A673 (cell line): ENCODE data around the gene PTGES2. TPM values are rescaled to one million over a fixed set of nuclear protein-coding genes. Genes with fewer than 3 reads are reported as not detected.

Experiments
- BruUV-seq: library from RNA; stranded (reverse); fragments of 400-500 nt; replicated peaks from 2 replicates; lab custom pipeline; 2021; lab: Mats Ljungman, UMichigan
- CTCF ChIA-PET: fragments of 300-600 bp; sonication (Branson Sonifier 250); formaldehyde crosslinking; loops from one replicate; lab custom pipeline; 2022; ENCODE audit warnings: antibody characterized with exemption; lab: Charles Lee
- POLR2A ChIA-PET: fragments of 300-600 bp; sonication (Branson Sonifier 250); formaldehyde crosslinking; loops from one replicate; lab custom pipeline; 2022; ENCODE audit warnings: antibody characterized with exemption; ENCODE audit not compliant: low non-redundant PET; lab: Charles Lee
- DNase-seq: peaks from one replicate; pipeline ENCODE4 v3.0.0-alpha.2; 2015; ENCODE audit warnings: low spot score
- H3K27ac ChIP-seq: fragments of 200-600 bp; sonication (generic); 2 replicates; pipeline ENCODE4 v1.5.1; 2016; ENCODE audit warnings: mixed run types, low read depth, mild to moderate bottlenecking, mixed read lengths, antibody characterized with exemption, low read length; ENCODE audit not compliant: poor library complexity, severe bottlenecking
- H3K27me3 ChIP-seq: fragments of 200-600 bp; sonication (generic); replicated peaks from 2 replicates; pipeline ENCODE4 v1.6.1; 2017; ENCODE audit warnings: mixed run types, low read depth, mild to moderate bottlenecking, mixed read lengths, antibody characterized with exemption, low read length; ENCODE audit not compliant: insufficient read depth, poor library complexity
- H3K36me3 ChIP-seq: fragments of 200-600 bp; sonication (generic); 2 replicates; pipeline ENCODE4 v1.6.1; 2016; ENCODE audit warnings: mixed run types, mild to moderate bottlenecking, mixed read lengths, antibody characterized with exemption, low read length; ENCODE audit not compliant: insufficient read depth, poor library complexity, severe bottlenecking
- H3K4me1 ChIP-seq: fragments of 200-600 bp; sonication (generic); 2 replicates; pipeline ENCODE4 v1.6.1; 2017; ENCODE audit warnings: mixed run types, mild to moderate bottlenecking, mixed read lengths, antibody characterized with exemption, low read length; ENCODE audit not compliant: insufficient read depth, poor library complexity, severe bottlenecking
- H3K4me3 ChIP-seq: fragments of 200-600 bp; sonication (generic); 2 replicates; pipeline ENCODE4 v1.5.1; 2016; ENCODE audit warnings: low read depth, mixed run types, mild to moderate bottlenecking, mixed read lengths, low read length; ENCODE audit not compliant: poor library complexity, severe bottlenecking
- H3K9me3 ChIP-seq: fragments of 200-600 bp; sonication (generic); 2 replicates; pipeline ENCODE4 v1.6.1; 2016; ENCODE audit warnings: mixed run types, low read depth, mild to moderate bottlenecking, mixed read lengths, antibody characterized with exemption, low read length; ENCODE audit not compliant: poor library complexity, severe bottlenecking
- CTCF ChIP-seq: fragments of 300-800, 200-600 bp; sonication (generic); conservative IDR thresholded peaks from 2 replicates; pipeline ENCODE4 v1.5.1; 2017; ENCODE audit warnings: low read depth, mild to moderate bottlenecking, antibody characterized with exemption, low read length, moderate library complexity, mixed read lengths
- EZH2 ChIP-seq: fragments of 200-600 bp; sonication (generic); IDR thresholded peaks from 2 replicates; pipeline ENCODE4 v1.6.1; 2017; ENCODE audit warnings: borderline replicate concordance, low read depth, mild to moderate bottlenecking, mixed read lengths, antibody characterized with exemption, low read length; ENCODE audit not compliant: poor library complexity, severe bottlenecking
- intact Hi-C: fragments of 100-400 bp; cut with micrococcal nuclease; formaldehyde crosslinking; loops from one replicate; pipeline ENCODE4 v1.10.0; 2022; ENCODE audit not compliant: unreplicated experiment
- total RNA-seq: library from RNA; stranded (reverse); gene quantifications from 2 replicates; pipeline ENCODE4 v1.2.3, GENCODE V29; 2021

Gene PTGES2
- total RNA-seq, 1 experiment from 2014 or later = 122 TPM

GRCh38 chr9:128168731-128169308 is 41.3 kb upstream of the PTGES2 start:
- Histone ChIP-seq H3K36me3 (peaks cover 41% of the 10 kb centered on the region), H3K4me1 (no peaks in the 10 kb centered on the region), H3K27ac (no peak overlapping the region), H3K9me3 (no peaks in the 10 kb centered on the region), H3K4me3 (no peak overlapping the region), H3K27me3 (no peaks in the 10 kb centered on the region)
- no peak for DNase-seq
- CTCF ChIA-PET = no interaction called here
- intact Hi-C loops = no loop called here
- BruUV-seq = no TSS peak
- POLR2A ChIA-PET = no interaction called here
- no peak for TF ChIP-seq CTCF
- no peak for TF ChIP-seq EZH2

GRCh38 chr9:128167209-128167608 is 39.7 kb upstream of the PTGES2 start:
- no peak for DNase-seq
- TF ChIP-seq EZH2 = no peak
- TF ChIP-seq CTCF = no peak
- Histone ChIP-seq H3K27me3 (no peaks in the 10 kb centered on the region), H3K36me3 (peaks cover 49% of the 10 kb centered on the region), H3K4me3 (no peak overlapping the region), H3K9me3 (no peaks in the 10 kb centered on the region), H3K4me1 (no peaks in the 10 kb centered on the region), H3K27ac (no peak overlapping the region)
- POLR2A ChIA-PET = no interaction called here
- intact Hi-C loops = no loop called here
- BruUV-seq = no TSS peak
- CTCF ChIA-PET = no interaction called here

DNA sequence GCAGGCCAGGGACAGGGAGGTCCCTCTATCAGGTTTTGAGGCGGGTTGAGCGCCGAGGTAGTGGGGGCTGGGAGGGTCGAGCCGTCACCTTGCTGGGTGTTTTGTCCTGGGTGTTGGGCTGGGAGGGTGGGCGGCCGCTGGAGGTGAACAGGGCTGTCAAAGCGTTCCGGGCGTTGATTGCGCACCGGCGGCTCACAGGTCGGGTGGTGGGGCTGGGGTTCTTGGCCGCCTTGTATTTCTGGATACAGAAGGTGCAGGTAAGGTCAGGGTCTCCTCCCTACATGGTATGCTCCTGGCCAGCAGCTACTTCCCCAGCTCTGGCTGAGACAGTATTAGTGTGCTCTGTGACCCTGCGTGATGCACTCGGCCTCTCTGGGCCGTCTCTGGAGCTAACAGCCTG is 38.6 kb upstream of the PTGES2 start:
- no TSS peak for BruUV-seq
- Histone ChIP-seq H3K36me3 (peaks cover 49% of the 10 kb centered on the region), H3K4me1 (no peaks in the 10 kb centered on the region), H3K27me3 (no peaks in the 10 kb centered on the region), H3K27ac (no peak overlapping the region), H3K9me3 (no peaks in the 10 kb centered on the region), H3K4me3 (no peak overlapping the region)
- ChIA-PET CTCF (no interaction called here), POLR2A (no interaction called here)
- intact Hi-C loops = no loop called here
- TF ChIP-seq CTCF = no peak
- no peak for TF ChIP-seq EZH2
- DNase-seq = no peak
